Testis (tissue), 3 donors: ENCODE data around the gene SAMD3. TPM values are rescaled to one million over a fixed set of nuclear protein-coding genes. Genes with fewer than 3 reads are reported as not detected.

Source experiments
- DNase-seq: peaks from one replicate; pipeline ENCODE4 v3.0.0-alpha.2; 2019
- H3K27ac ChIP-seq, 2 donors: fragments of 200-600 bp; sonication (generic); one replicate each; pipeline ENCODE4 v1.5.1; 2019
- H3K27me3 ChIP-seq: fragments of 200-600 bp; sonication (generic); one replicate; pipeline ENCODE4 v1.5.1; 2019
- H3K36me3 ChIP-seq: fragments of 200-600 bp; sonication (generic); one replicate; pipeline ENCODE4 v1.5.1; 2017; ENCODE audit warnings: low read depth; ENCODE audit errors: missing control alignments
- H3K4me1 ChIP-seq: fragments of 200-600 bp; sonication (generic); one replicate; pipeline ENCODE4 v1.5.1; 2019
- H3K4me3 ChIP-seq, 2 donors: fragments of 200-600 bp; sonication (generic); one replicate each; pipeline ENCODE4 v1.5.1; 2017 to 2019
- H3K9me3 ChIP-seq: fragments of 200-600 bp; sonication (generic); one replicate; pipeline ENCODE4 v1.5.1; 2017
- POLR2A ChIP-seq: fragments of 450-650 bp; IDR thresholded peaks from one replicate; pipeline ENCODE4 v1.6.1; 2017; ENCODE audit warnings: antibody characterized with exemption, mild to moderate bottlenecking, moderate library complexity
- WGBS, 2 donors: methylation state at CpG; one replicate each; pipeline ENCODE4 v1.1.5; 2018; 5-methylcytosine and 5-hydroxymethylcytosine counted together
- intact Hi-C: fragments of 100-400 bp; cut with DNase I; formaldehyde crosslinking; loops from one replicate; pipeline ENCODE4 v1.15.1; 2023; ENCODE audit warnings: low total_unique reads
- polyA plus RNA-seq: library from polyadenylated mRNA; stranded (reverse); fragments of 350-450 nt; fragmentation: Illumina TruSeq; extraction: RNeasy Lipid Tissue Mini Kit (QIAGEN cat#74804); gene quantifications from one replicate; pipeline ENCODE4 v1.2.3, GENCODE V29; 2014; ENCODE audit warnings: low read depth, low replicate concordance; ENCODE audit not compliant: insufficient read depth
- total RNA-seq, 2 donors: library from RNA; depleted of rRNA; stranded (reverse); fragments of >200 nt; gene quantifications; one replicate each; pipeline ENCODE4 v1.2.3, GENCODE V29; 2016
- TF ChIP-seq, protein P1 (sequence below), 3 experiments: fragments of 450-650 bp in 2 of 3; fragments of 200-600 bp in 1 of 3; sonication (generic) in 1 of 3; IDR thresholded peaks; one replicate each; pipeline ENCODE4 v1.5.1; 2016 to 2019; ENCODE audit warnings: antibody characterized with exemption in 3 of 3, mild to moderate bottlenecking in 2 of 3, moderate library complexity in 1 of 3

SAMD3 gene
- total and polyA plus RNA-seq, 3 donors from 2014 or later = 4.4 to 11.8 (median 5.5) TPM

DNA sequence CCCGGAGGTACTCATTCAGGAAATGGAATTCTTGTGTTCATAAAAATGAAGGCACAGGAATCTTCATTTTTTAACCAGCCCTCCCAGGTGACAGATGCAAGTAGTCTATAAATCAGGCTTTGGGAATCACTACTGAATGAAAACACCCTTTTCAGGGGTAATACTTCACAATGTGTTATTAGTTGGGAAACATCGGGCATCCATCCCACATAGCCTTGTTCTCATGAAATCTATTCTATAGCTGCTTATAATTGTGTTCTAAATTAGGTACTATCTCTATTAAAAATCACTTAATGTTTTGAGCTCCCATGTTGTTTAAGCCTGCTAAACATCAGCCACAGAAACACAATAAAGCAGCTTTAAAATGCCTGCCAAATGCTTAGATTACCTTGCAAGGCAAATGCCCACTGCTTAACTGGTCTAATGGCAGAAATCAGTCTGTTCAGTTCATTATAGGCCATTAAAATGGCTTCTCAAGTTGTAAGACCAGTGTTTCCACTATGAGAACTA lies 109.5 kb downstream of the SAMD3 start:
- intact Hi-C loops = no loop called here
- H3K4me3 ChIP-seq = no peak overlapping the region
- H3K27me3 ChIP-seq = no peaks in the 10 kb centered on the region
- TF ChIP-seq, protein P1, sequence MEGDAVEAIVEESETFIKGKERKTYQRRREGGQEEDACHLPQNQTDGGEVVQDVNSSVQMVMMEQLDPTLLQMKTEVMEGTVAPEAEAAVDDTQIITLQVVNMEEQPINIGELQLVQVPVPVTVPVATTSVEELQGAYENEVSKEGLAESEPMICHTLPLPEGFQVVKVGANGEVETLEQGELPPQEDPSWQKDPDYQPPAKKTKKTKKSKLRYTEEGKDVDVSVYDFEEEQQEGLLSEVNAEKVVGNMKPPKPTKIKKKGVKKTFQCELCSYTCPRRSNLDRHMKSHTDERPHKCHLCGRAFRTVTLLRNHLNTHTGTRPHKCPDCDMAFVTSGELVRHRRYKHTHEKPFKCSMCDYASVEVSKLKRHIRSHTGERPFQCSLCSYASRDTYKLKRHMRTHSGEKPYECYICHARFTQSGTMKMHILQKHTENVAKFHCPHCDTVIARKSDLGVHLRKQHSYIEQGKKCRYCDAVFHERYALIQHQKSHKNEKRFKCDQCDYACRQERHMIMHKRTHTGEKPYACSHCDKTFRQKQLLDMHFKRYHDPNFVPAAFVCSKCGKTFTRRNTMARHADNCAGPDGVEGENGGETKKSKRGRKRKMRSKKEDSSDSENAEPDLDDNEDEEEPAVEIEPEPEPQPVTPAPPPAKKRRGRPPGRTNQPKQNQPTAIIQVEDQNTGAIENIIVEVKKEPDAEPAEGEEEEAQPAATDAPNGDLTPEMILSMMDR (IDR thresholded peaks at IDR 0.05) = no peak
- TF ChIP-seq POLR2A = no peak
- no peak overlapping the region for H3K27ac ChIP-seq
- 86 to 88% methylated on average over 2 of the region's 2 CpGs for WGBS, 2 donors
- H3K4me1 ChIP-seq = no peaks in the 10 kb centered on the region
- DNase-seq = no peak
- no peaks in the 10 kb centered on the region for H3K36me3 ChIP-seq
- no peaks in the 10 kb centered on the region for H3K9me3 ChIP-seq

DNA sequence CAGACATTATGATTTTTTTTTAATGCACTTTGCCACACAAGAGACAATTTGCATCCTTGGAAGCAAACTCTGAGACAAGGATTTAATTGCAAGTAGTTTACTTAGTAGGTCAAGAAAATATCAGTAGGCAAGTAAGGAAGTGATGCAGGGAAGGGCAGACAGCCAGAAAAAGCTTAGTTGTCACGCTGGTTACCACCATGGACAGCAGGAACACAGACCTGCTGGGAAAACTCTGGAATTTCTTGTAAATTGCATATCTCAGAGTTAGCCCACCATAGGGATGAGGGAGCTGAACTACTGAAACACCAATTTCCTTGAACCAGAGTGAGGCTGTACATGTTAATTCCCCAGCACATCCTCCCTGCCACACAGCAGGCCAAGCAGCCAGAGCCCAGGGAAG lies 111.7 kb downstream of the SAMD3 start:
- no peak for DNase-seq
- no peak overlapping the region for H3K27ac ChIP-seq
- 91 to 95% methylated on average over 1 of the region's 1 CpG for WGBS, 2 donors
- no peaks in the 10 kb centered on the region for H3K4me1 ChIP-seq
- no peak overlapping the region for H3K4me3 ChIP-seq
- no peaks in the 10 kb centered on the region for H3K9me3 ChIP-seq
- intact Hi-C loops = no loop called here
- TF ChIP-seq, protein P1 (IDR thresholded peaks at IDR 0.05) = no peak
- no peak for TF ChIP-seq POLR2A
- no peaks in the 10 kb centered on the region for H3K27me3 ChIP-seq
- no peaks in the 10 kb centered on the region for H3K36me3 ChIP-seq

DNA sequence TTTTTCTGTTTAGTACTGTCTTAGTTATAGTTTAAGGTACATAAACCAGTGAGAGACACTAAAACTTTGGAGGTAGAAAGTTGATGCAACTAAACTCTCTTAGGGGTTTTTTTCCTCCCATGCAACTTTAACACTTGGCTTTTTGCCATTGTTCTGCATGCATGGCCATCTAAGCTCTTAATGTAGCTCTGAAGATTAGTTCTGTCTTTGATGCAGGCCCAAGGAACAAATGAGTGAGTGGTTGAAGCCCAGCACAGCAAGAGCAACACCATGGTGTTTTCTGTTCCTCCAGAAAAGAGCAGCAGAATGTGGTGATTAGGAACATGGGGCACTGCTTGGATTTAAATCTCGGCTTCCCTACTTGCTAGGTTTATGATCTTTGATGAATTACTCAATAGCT lies 115.0 kb downstream of the SAMD3 start:
- intact Hi-C loops = no loop called here
- DNase-seq = no peak
- Histone ChIP-seq H3K4me3 (no peak overlapping the region), H3K36me3 (no peaks in the 10 kb centered on the region), H3K27me3 (no peaks in the 10 kb centered on the region), H3K9me3 (no peaks in the 10 kb centered on the region), H3K27ac (no peak overlapping the region), H3K4me1 (no peaks in the 10 kb centered on the region)
- WGBS, 2 donors = 89 to 96% methylated on average over 1 of the region's 1 CpG
- TF ChIP-seq, protein P1 (IDR thresholded peaks at IDR 0.05) = no peak
- no peak for TF ChIP-seq POLR2A

DNA sequence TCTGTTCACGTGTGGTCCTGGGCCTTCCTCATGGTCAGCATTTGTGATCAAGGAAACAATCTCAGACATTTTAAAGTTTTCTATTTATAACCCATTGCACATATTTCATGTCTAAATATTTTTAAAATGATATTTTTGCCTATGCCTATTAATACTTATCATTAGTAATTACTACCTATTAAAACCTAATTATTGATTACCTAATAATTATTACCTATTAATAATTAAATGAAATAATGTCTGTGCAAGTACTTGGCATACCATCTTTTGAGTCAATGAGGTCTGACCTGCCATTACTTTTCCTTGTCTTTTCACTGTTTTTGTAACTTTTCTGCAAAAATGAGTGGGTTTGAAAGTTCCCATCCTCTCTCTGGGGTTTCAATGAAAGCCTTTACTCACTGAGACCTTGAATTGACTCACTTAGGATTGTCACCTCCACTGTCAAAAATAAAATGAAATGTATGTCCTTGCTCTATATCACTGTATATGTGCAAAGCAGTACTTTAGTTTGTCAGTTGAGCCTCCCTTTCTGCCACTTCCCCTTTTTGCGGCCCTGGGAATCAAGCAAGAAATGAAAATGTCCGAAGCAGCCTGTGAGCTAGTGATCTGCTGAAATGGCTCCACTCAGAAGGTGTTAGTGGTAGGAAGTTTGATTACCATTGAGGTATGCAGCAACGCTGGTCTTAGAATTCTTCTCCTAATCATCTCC lies 116.6 kb downstream of the SAMD3 start:
- Histone ChIP-seq H3K9me3 (no peaks in the 10 kb centered on the region), H3K36me3 (no peaks in the 10 kb centered on the region), H3K27ac (no peak overlapping the region), H3K4me3 (no peak overlapping the region), H3K4me1 (no peaks in the 10 kb centered on the region), H3K27me3 (no peaks in the 10 kb centered on the region)
- intact Hi-C loops = no loop called here
- TF ChIP-seq, protein P1 (IDR thresholded peaks at IDR 0.05) = no peak
- no peak for TF ChIP-seq POLR2A
- 81 to 90% methylated on average over 4 of the region's 4 CpGs for whole genome bisulfite sequencing, 2 donors
- no peak for DNase-seq

DNA sequence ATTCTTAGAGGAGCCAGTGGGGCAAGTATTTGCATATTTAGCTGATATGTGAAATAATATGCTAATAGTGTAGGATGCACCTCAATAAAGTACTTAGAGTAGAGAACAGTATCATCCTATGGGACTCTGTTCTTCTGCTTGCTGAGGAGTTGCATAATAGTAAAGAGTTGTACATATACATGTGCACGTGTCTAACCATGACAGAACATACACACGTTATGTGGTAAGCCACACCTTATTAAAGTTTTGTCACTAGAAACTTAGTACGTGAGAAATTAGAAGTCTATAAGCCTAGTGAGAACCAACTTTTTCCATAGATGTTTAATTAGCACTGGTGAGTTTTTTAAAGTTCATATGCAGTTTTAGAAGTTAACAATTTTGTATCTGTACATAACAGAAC lies 123.6 kb downstream of the SAMD3 start:
- Histone ChIP-seq H3K4me1 (no peaks in the 10 kb centered on the region), H3K27me3 (no peaks in the 10 kb centered on the region), H3K4me3 (no peak overlapping the region), H3K36me3 (no peaks in the 10 kb centered on the region), H3K27ac (no peak overlapping the region), H3K9me3 (no peaks in the 10 kb centered on the region)
- WGBS, 2 donors = 93 to 97% methylated on average over 3 of the region's 3 CpGs
- intact Hi-C loops = no loop called here
- TF ChIP-seq, protein P1 (IDR thresholded peaks at IDR 0.05) = no peak
- no peak for TF ChIP-seq POLR2A
- DNase-seq = no peak
